Activated T-helper 1 cell treated with anti-CD3 and anti-CD28 coated beads, Interleukin-2, amount 50 U/mL, for 16 hours (primary cell): ENCODE data around the gene STPG1.

Experiments used
- DNase-seq, 2 donors: peaks; one replicate each; pipeline ENCODE4 v3.0.0-alpha.2; 2020; ENCODE audit warnings: low read depth in 1 of 2, low spot score in 1 of 2

The STPG1 gene

GRCh38 chr1:24319962-24320361, 93.6 kb downstream of the STPG1 start:
- no peak for DNase-seq

- DNase-seq, result no peak
Measured at GRCh38 chr1:24319312-24319863, 94.2 kb downstream of the STPG1 start, which contains the start of gene GRHL3. TSS of gene GRHL3 (plus strand) at chr1:24319357. CDS start at chr1:24319552, 195 bp downstream.

- no peak for DNase-seq
Measured at GRCh38 chr1:24318615-24319311, 94.8 kb downstream of the STPG1 start.

GRCh38 chr1:24317956-24318614, 95.5 kb downstream of the STPG1 start:
- no peak for DNase-seq

- DNase-seq, result no peak
Measured at GRCh38 chr1:24317081-24317480, 96.5 kb downstream of the STPG1 start.

GRCh38 chr1:24316645-24317044, 96.9 kb downstream of the STPG1 start:
- no peak for DNase-seq

- DNase-seq, result no peak
Measured at GRCh38 chr1:24315391-24315790, 98.2 kb downstream of the STPG1 start.

GRCh38 chr1:24311741-24312140, 101.8 kb downstream of the STPG1 start:
- no peak for DNase-seq

GRCh38 chr1:24311234-24311633, 102.3 kb downstream of the STPG1 start:
- no peak for DNase-seq

- DNase-seq, result no peak
Measured at GRCh38 chr1:24309762-24310485, 103.7 kb downstream of the STPG1 start.

GRCh38 chr1:24308365-24309015, 105.1 kb downstream of the STPG1 start:
- no peak for DNase-seq
